ENCODE measurements around the gene FAM53B.

The FAM53B gene

GRCh38 chr10:124644236-124644635, 99.9 kb downstream of the FAM53B start:
- FAIRE-seq: no peak

- no peak for FAIRE-seq
Measured at GRCh38 chr10:124643330-124644009, 100.7 kb downstream of the FAM53B start.

GRCh38 chr10:124642088-124642710, 102.0 kb downstream of the FAM53B start:
- no peak for FAIRE-seq

GRCh38 chr10:124641282-124642087, 102.7 kb downstream of the FAM53B start:
- no peak for FAIRE-seq

- no peak for FAIRE-seq
Measured at GRCh38 chr10:124640538-124641231, 103.5 kb downstream of the FAM53B start.

- no peak for FAIRE-seq
Measured at GRCh38 chr10:124640056-124640455, 104.1 kb downstream of the FAM53B start.

GRCh38 chr10:124639646-124640045, 104.5 kb downstream of the FAM53B start:
- FAIRE-seq: no peak

- FAIRE-seq: no peak
Measured at GRCh38 chr10:124639206-124639605, 105.0 kb downstream of the FAM53B start.

GRCh38 chr10:124637746-124638145, 106.4 kb downstream of the FAM53B start:
- FAIRE-seq: no peak

- no peak for FAIRE-seq
Measured at GRCh38 chr10:124637091-124637700, 107.0 kb downstream of the FAM53B start.

GRCh38 chr10:124636271-124636995, 107.7 kb downstream of the FAM53B start:
- FAIRE-seq: no peak

- no peak for FAIRE-seq
Measured at GRCh38 chr10:124632566-124632965, 111.6 kb downstream of the FAM53B start.

- no peak for FAIRE-seq
Measured at GRCh38 chr10:124632064-124632531, 112.1 kb downstream of the FAM53B start.

GRCh38 chr10:124630551-124630950, 113.6 kb downstream of the FAM53B start:
- FAIRE-seq: no peak

GRCh38 chr10:124629842-124630241, 114.3 kb downstream of the FAM53B start:
- no peak for FAIRE-seq

GRCh38 chr10:124629415-124629814, 114.8 kb downstream of the FAM53B start:
- no peak for FAIRE-seq

- FAIRE-seq: no peak
Measured at GRCh38 chr10:124628676-124629021, 115.5 kb downstream of the FAM53B start.

- no peak for FAIRE-seq
Measured at GRCh38 chr10:124627866-124628675, 116.1 kb downstream of the FAM53B start.

- no peak for FAIRE-seq
Measured at GRCh38 chr10:124626759-124627380, 117.3 kb downstream of the FAM53B start.

GRCh38 chr10:124625831-124626238, 118.3 kb downstream of the FAM53B start:
- FAIRE-seq: no peak

- FAIRE-seq: no peak
Measured at GRCh38 chr10:124624895-124625294, 119.3 kb downstream of the FAM53B start.

Data from G401.6 (cell line).